H9 (cell line): ENCODE measurements around the gene TSPAN13. TPM values are rescaled to one million over a fixed set of nuclear protein-coding genes. Genes with fewer than 3 reads are reported as not detected.

Source experiments
- DNase-seq: peaks from one replicate; pipeline ENCODE4 v3.0.0-alpha.2; 2017
- H2AFZ ChIP-seq: one replicate; pipeline ENCODE4 v1.6.1; 2013; ENCODE audit warnings: mild to moderate bottlenecking, low read length, control low read depth, moderate library complexity
- H2AK5ac ChIP-seq: 2 replicates; pipeline ENCODE4 v1.6.1; 2013; ENCODE audit warnings: low read length, control low read depth, mixed read lengths; ENCODE audit not compliant: insufficient read length
- H2BK120ac ChIP-seq: one replicate; pipeline ENCODE4 v1.6.1; 2013; ENCODE audit warnings: low read depth, mild to moderate bottlenecking, low read length, control low read depth, inconsistent platforms; ENCODE audit not compliant: poor library complexity, severe bottlenecking
- H2BK12ac ChIP-seq: 2 replicates; pipeline ENCODE4 v1.6.1; 2013; ENCODE audit warnings: low read length, control low read depth, mixed read lengths, low read depth; ENCODE audit not compliant: insufficient read length
- H2BK15ac ChIP-seq: 2 replicates; pipeline ENCODE4 v1.6.1; 2013; ENCODE audit warnings: low read depth, low read length, control low read depth
- H2BK20ac ChIP-seq: one replicate; pipeline ENCODE4 v1.6.1; 2013; ENCODE audit warnings: low read depth, mild to moderate bottlenecking, low read length, control low read depth, inconsistent platforms; ENCODE audit not compliant: poor library complexity, severe bottlenecking
- H2BK5ac ChIP-seq: 2 replicates; pipeline ENCODE4 v1.6.1; 2013; ENCODE audit warnings: low read length, control low read depth, mixed read lengths; ENCODE audit not compliant: insufficient read length
- H3K14ac ChIP-seq: 2 replicates; pipeline ENCODE4 v1.6.1; 2013; ENCODE audit warnings: low read length, control low read depth; ENCODE audit not compliant: insufficient read depth
- H3K18ac ChIP-seq: 2 replicates; pipeline ENCODE4 v1.6.1; 2013; ENCODE audit warnings: low read depth, mild to moderate bottlenecking, mixed read lengths, low read length, control low read depth; ENCODE audit not compliant: insufficient read length
- H3K23ac ChIP-seq: 2 replicates; pipeline ENCODE4 v1.6.1; 2013; ENCODE audit warnings: low read length, control low read depth, mixed read lengths, low read depth; ENCODE audit not compliant: insufficient read length
- H3K23me2 ChIP-seq: 2 replicates; pipeline ENCODE4 v1.6.1; 2013; ENCODE audit warnings: low read depth, mild to moderate bottlenecking, mixed read lengths, low read length, control low read depth; ENCODE audit not compliant: insufficient read length, poor library complexity, severe bottlenecking
- H3K27ac ChIP-seq: 2 replicates; pipeline ENCODE4 v1.5.1; 2013; ENCODE audit warnings: low read length, control low read depth, mixed read lengths, low read depth; ENCODE audit not compliant: insufficient read length
- H3K27me3 ChIP-seq: 2 replicates; pipeline ENCODE4 v1.6.1; 2013; ENCODE audit warnings: low read length, control low read depth, inconsistent platforms; ENCODE audit not compliant: insufficient read depth
- H3K4ac ChIP-seq: 2 replicates; pipeline ENCODE4 v1.6.1; 2013; ENCODE audit warnings: low read depth, mild to moderate bottlenecking, control low read depth, inconsistent platforms, low read length, moderate library complexity
- H3K4me1 ChIP-seq: 2 replicates; pipeline ENCODE4 v1.6.1; 2013; ENCODE audit warnings: low read length, control low read depth, inconsistent platforms; ENCODE audit not compliant: insufficient read depth
- H3K4me2 ChIP-seq: 2 replicates; pipeline ENCODE4 v1.6.1; 2013; ENCODE audit warnings: low read length, control low read depth, mixed read lengths; ENCODE audit not compliant: insufficient read length, insufficient read depth
- H3K56ac ChIP-seq: 2 replicates; pipeline ENCODE4 v1.6.1; 2013; ENCODE audit warnings: low read depth, mild to moderate bottlenecking, mixed read lengths, low read length, control low read depth; ENCODE audit not compliant: insufficient read length
- H3K79me1 ChIP-seq: 2 replicates; pipeline ENCODE4 v1.6.1; 2013; ENCODE audit warnings: low read depth, mild to moderate bottlenecking, moderate library complexity, low read length, control low read depth, inconsistent platforms; ENCODE audit not compliant: insufficient read depth, poor library complexity, severe bottlenecking
- H3K79me2 ChIP-seq: 2 replicates; pipeline ENCODE4 v1.6.1; 2013; ENCODE audit warnings: low read length, control low read depth, inconsistent platforms; ENCODE audit not compliant: insufficient read depth
- H3K9ac ChIP-seq: 2 replicates; pipeline ENCODE4 v1.6.1; 2013; ENCODE audit warnings: low read length, control low read depth, mixed read lengths; ENCODE audit not compliant: insufficient read length; ENCODE audit errors: extremely low read depth
- H3K9me3 ChIP-seq: one replicate; pipeline ENCODE4 v1.6.1; 2013; ENCODE audit warnings: low read depth, low read length, inconsistent platforms; ENCODE audit not compliant: control insufficient read depth
- H3T11ph ChIP-seq: one replicate; pipeline ENCODE4 v1.6.1; 2013; ENCODE audit warnings: mild to moderate bottlenecking, low read length, control low read depth, inconsistent platforms
- H4K20me1 ChIP-seq: one replicate; pipeline ENCODE4 v1.6.1; 2013; ENCODE audit not compliant: control insufficient read depth, insufficient read length, insufficient read depth
- H4K5ac ChIP-seq: 2 replicates; pipeline ENCODE4 v1.6.1; 2013; ENCODE audit warnings: low read depth, mild to moderate bottlenecking, mixed read lengths, low read length, control low read depth; ENCODE audit not compliant: insufficient read length
- H4K8ac ChIP-seq: replicated peaks from 2 replicates; pipeline ENCODE4 v1.6.1; 2013; ENCODE audit warnings: low read length, control low read depth, mixed read lengths, low read depth; ENCODE audit not compliant: insufficient read length
- H4K91ac ChIP-seq: 2 replicates; pipeline ENCODE4 v1.6.1; 2013; ENCODE audit warnings: low read depth, mild to moderate bottlenecking, moderate library complexity, mixed read lengths, low read length, control low read depth; ENCODE audit not compliant: insufficient read length
- H3K27ac Mint-ChIP-seq, 3 experiments: 2 replicates in 2 of 3; 3 replicates in 1 of 3; pipeline ENCODE4 v1.8.0; 2020 to 2021; ENCODE audit warnings: mixed read lengths in 3 of 3, mild to moderate bottlenecking in 1 of 3, moderate library complexity in 1 of 3
- H3K27me3 Mint-ChIP-seq: 2 replicates; pipeline ENCODE4 v1.8.0; 2021; ENCODE audit warnings: low read depth, mild to moderate bottlenecking, moderate library complexity, mixed read lengths
- H3K36me3 Mint-ChIP-seq, 3 experiments: 2 replicates in 2 of 3; 3 replicates in 1 of 3; pipeline ENCODE4 v1.8.0; 2020 to 2021; ENCODE audit warnings: low read depth in 3 of 3, mixed read lengths in 3 of 3; ENCODE audit not compliant: insufficient read depth in 1 of 3
- H3K4me1 Mint-ChIP-seq, 2 experiments: 2 replicates each; pipeline ENCODE4 v1.8.0; 2020; ENCODE audit warnings: mixed read lengths in 2 of 2
- H3K4me3 Mint-ChIP-seq, 2 experiments: 2 replicates in 1 of 2; 3 replicates in 1 of 2; pipeline ENCODE4 v1.8.0; 2020 to 2021; ENCODE audit warnings: mild to moderate bottlenecking in 2 of 2, mixed read lengths in 2 of 2, moderate library complexity in 1 of 2
- H3K9me3 Mint-ChIP-seq, 2 experiments: 2 replicates in 1 of 2; 3 replicates in 1 of 2; pipeline ENCODE4 v1.8.0; 2020; ENCODE audit warnings: mild to moderate bottlenecking in 2 of 2, mixed read lengths in 2 of 2, moderate library complexity in 1 of 2
- CTCF ChIP-seq: fragments of 200-600 bp; sonication (generic); conservative IDR thresholded peaks from 3 replicates; pipeline ENCODE4 v1.8.0; 2021; ENCODE audit warnings: antibody characterized with exemption, mild to moderate bottlenecking
- WGBS: extraction: QIAGEN DNeasy Blood & Tissue Kit; methylation state at CpG from one replicate; pipeline ENCODE4 v1.1.7; 2013; ENCODE audit warnings: missing lambda C conversion rate, low lambda C conversion rate, mixed read lengths; ENCODE audit not compliant: insufficient read length; ENCODE audit errors: extremely low coverage; 5-methylcytosine and 5-hydroxymethylcytosine counted together
- total RNA-seq: library from RNA; stranded (reverse); gene quantifications from 2 replicates; pipeline ENCODE4 v1.2.1, GENCODE V29; 2021

The TSPAN13 gene
- total RNA-seq, 1 experiment from 2014 or later: 18.7 TPM

DNA sequence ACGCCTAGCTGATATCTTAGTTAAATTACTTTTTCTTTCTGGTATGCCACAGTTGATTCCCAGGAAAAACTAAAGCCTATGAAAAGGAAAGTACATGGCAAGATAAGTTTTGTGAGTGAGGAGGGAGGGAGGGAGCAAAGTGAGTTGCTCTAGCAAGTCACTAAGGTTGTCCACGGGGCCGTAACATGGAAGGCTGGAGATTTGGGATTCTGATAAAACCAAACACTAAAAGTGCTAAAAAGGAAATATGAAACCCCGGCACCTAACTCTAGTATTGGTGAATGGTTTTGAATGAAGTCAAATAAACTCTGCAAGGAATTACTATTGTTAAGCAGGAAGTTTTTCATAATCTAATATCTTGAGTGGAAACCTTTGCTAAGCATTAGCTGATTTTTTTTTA is 49.6 kb downstream of the TSPAN13 start:
- Mint-ChIP-seq H3K4me1 (peaks cover 3 to 8% of the 10 kb centered on the region in 2 experiments; a peak in 3 of 4 replicates), H3K27me3 (no peaks in the 10 kb centered on the region), H3K36me3 (no peaks in the 10 kb centered on the region), H3K9me3 (no peaks in the 10 kb centered on the region), H3K27ac (no peak overlapping the region), H3K4me3 (no peak overlapping the region)
- no peaks in the 10 kb centered on the region for H3K79me1 ChIP-seq
- no peak overlapping the region for H4K91ac ChIP-seq
- WGBS: no CpG with 5 or more reads among the region's 4 CpGs
- H3K27me3 ChIP-seq: no peaks in the 10 kb centered on the region
- no peak overlapping the region for H3K9ac ChIP-seq
- no peak overlapping the region for H3K56ac ChIP-seq
- H3K14ac ChIP-seq: no peak overlapping the region
- H2BK5ac ChIP-seq: no peak overlapping the region
- H2AFZ ChIP-seq: no peak overlapping the region
- H4K20me1 ChIP-seq: no peaks in the 10 kb centered on the region
- H2BK12ac ChIP-seq: no peak overlapping the region
- H3K4ac ChIP-seq: no peak overlapping the region
- no peak for DNase-seq
- no peak overlapping the region for H3K27ac ChIP-seq
- H3T11ph ChIP-seq: no peak overlapping the region
- H4K8ac ChIP-seq: no peak overlapping the region
- H3K18ac ChIP-seq: no peak overlapping the region
- no peaks in the 10 kb centered on the region for H3K23me2 ChIP-seq
- H2AK5ac ChIP-seq: no peak overlapping the region
- no peaks in the 10 kb centered on the region for H3K4me1 ChIP-seq
- H3K23ac ChIP-seq: no peak overlapping the region
- no peak overlapping the region for H2BK15ac ChIP-seq
- no peak for TF ChIP-seq CTCF
- H2BK20ac ChIP-seq: no peak overlapping the region
- no peak overlapping the region for H4K5ac ChIP-seq
- no peak overlapping the region for H3K4me2 ChIP-seq
- H3K79me2 ChIP-seq: no peaks in the 10 kb centered on the region
- H2BK120ac ChIP-seq: no peak overlapping the region
- H3K9me3 ChIP-seq: no peaks in the 10 kb centered on the region
